IPS-20b (cell line): ENCODE data around the gene EIF5B.
"Not testable (repeated sequence)": the region's sequence is repeated elsewhere in the genome, so short reads cannot be mapped to it uniquely, and the experiment has no call there.

Source experiments
- H3K27ac ChIP-seq: one replicate; pipeline ENCODE4 v1.5.1; 2013; ENCODE audit warnings: low read length
- H3K27me3 ChIP-seq: 2 replicates; pipeline ENCODE4 v1.6.1; 2013; ENCODE audit warnings: mild to moderate bottlenecking, low read length, inconsistent platforms; ENCODE audit not compliant: insufficient read depth
- H3K36me3 ChIP-seq: 2 replicates; pipeline ENCODE4 v1.6.1; 2013; ENCODE audit warnings: low read depth, mild to moderate bottlenecking, inconsistent platforms, low read length, moderate library complexity; ENCODE audit not compliant: insufficient read depth
- H3K4me1 ChIP-seq: 2 replicates; pipeline ENCODE4 v1.6.1; 2013; ENCODE audit warnings: mild to moderate bottlenecking, control low read depth, inconsistent platforms, low read length, moderate library complexity; ENCODE audit not compliant: insufficient read depth
- H3K4me3 ChIP-seq: 2 replicates; pipeline ENCODE4 v1.5.1; 2013; ENCODE audit warnings: mild to moderate bottlenecking, low read length, inconsistent platforms
- H3K9ac ChIP-seq: 2 replicates; pipeline ENCODE4 v1.6.1; 2013; ENCODE audit warnings: low read depth, mild to moderate bottlenecking, inconsistent platforms, low read length, moderate library complexity
- H3K9me3 ChIP-seq: 2 replicates; pipeline ENCODE4 v1.6.1; 2013; ENCODE audit warnings: mild to moderate bottlenecking, low read depth, low read length, inconsistent platforms; ENCODE audit not compliant: insufficient read depth

Gene EIF5B

GRCh38 chr2:99338029-99338585 is 918 bp downstream of the EIF5B start:
- H3K9me3 ChIP-seq, result no peaks in the 10 kb centered on the region
- H3K27ac ChIP-seq, result no peak overlapping the region
- H3K9ac ChIP-seq, result peak overlapping the region; percentile 81
- H3K27me3 ChIP-seq, result no peaks in the 10 kb centered on the region
- peaks cover 4% of the 10 kb centered on the region; the same call in 1 of the 2 replicates for H3K4me1 ChIP-seq
- H3K36me3 ChIP-seq, result peaks cover 4% of the 10 kb centered on the region; the same call in 1 of the 2 replicates
- peak overlapping the region; percentile 98 for H3K4me3 ChIP-seq

GRCh38 chr2:99340669-99341236 is 3.6 kb downstream of the EIF5B start:
- Histone ChIP-seq H3K36me3 (no peaks in the 10 kb centered on the region), H3K4me1 (peaks cover 4% of the 10 kb centered on the region; the same call in 1 of the 2 replicates), H3K4me3 (no peak overlapping the region), H3K9me3 (no peaks in the 10 kb centered on the region), H3K27me3 (no peaks in the 10 kb centered on the region), H3K27ac (no peak overlapping the region), H3K9ac (no peak overlapping the region; the same call in 1 of the 2 replicates)

- Histone ChIP-seq H3K9me3 (no peaks in the 10 kb centered on the region), H3K27ac (no peak overlapping the region), H3K9ac (no peak overlapping the region), H3K4me1 (peaks cover 4% of the 10 kb centered on the region; the same call in 1 of the 2 replicates), H3K27me3 (no peaks in the 10 kb centered on the region), H3K4me3 (no peak overlapping the region), H3K36me3 (no peaks in the 10 kb centered on the region)
Observed at GRCh38 chr2:99342536-99342935, 5.3 kb downstream of the EIF5B start.

GRCh38 chr2:99345446-99345845 is 8.3 kb downstream of the EIF5B start:
- not testable (repeated sequence) for H3K36me3 ChIP-seq, H3K4me3 ChIP-seq, H3K27me3 ChIP-seq, H3K27ac ChIP-seq, H3K9ac ChIP-seq, H3K4me1 ChIP-seq, H3K9me3 ChIP-seq

- Histone ChIP-seq H3K27ac (no peak overlapping the region), H3K9me3 (no peaks in the 10 kb centered on the region), H3K4me3 (no peak overlapping the region), H3K27me3 (no peaks in the 10 kb centered on the region), H3K4me1 (no peaks in the 10 kb centered on the region), H3K9ac (no peak overlapping the region), H3K36me3 (no peaks in the 10 kb centered on the region)
Observed at GRCh38 chr2:99346218-99346617, 9.0 kb downstream of the EIF5B start.

- Histone ChIP-seq H3K36me3 (no peaks in the 10 kb centered on the region), H3K9ac (no peak overlapping the region), H3K27me3 (no peaks in the 10 kb centered on the region), H3K4me1 (no peaks in the 10 kb centered on the region), H3K9me3 (no peaks in the 10 kb centered on the region), H3K4me3 (no peak overlapping the region), H3K27ac (no peak overlapping the region)
Observed at GRCh38 chr2:99348173-99348572, 11.0 kb downstream of the EIF5B start.

GRCh38 chr2:99350194-99350593 is 13.0 kb downstream of the EIF5B start:
- H3K36me3 ChIP-seq, result no peaks in the 10 kb centered on the region
- H3K9ac ChIP-seq, result no peak overlapping the region

GRCh38 chr2:99354070-99354469 is 16.9 kb downstream of the EIF5B start:
- Histone ChIP-seq H3K27me3 (no peaks in the 10 kb centered on the region), H3K9me3 (no peaks in the 10 kb centered on the region), H3K4me3 (no peak overlapping the region), H3K36me3 (no peaks in the 10 kb centered on the region), H3K9ac (no peak overlapping the region), H3K4me1 (peaks cover 4% of the 10 kb centered on the region; the same call in 1 of the 2 replicates), H3K27ac (no peak overlapping the region)

More at GRCh38 chr2:99350194-99350593, 13.0 kb downstream of the EIF5B start:
- Histone ChIP-seq H3K27me3 (no peaks in the 10 kb centered on the region), H3K9me3 (no peaks in the 10 kb centered on the region), H3K4me1 (no peaks in the 10 kb centered on the region), H3K4me3 (no peak overlapping the region), H3K27ac (no peak overlapping the region)

- H3K27ac ChIP-seq, H3K36me3 ChIP-seq, H3K4me1 ChIP-seq, H3K27me3 ChIP-seq, H3K9me3 ChIP-seq, H3K9ac ChIP-seq, H3K4me3 ChIP-seq: not testable (repeated sequence)
Observed at GRCh38 chr2:99354825-99355224, 17.6 kb downstream of the EIF5B start.

GRCh38 chr2:99356853-99357252 is 19.7 kb downstream of the EIF5B start:
- Histone ChIP-seq H3K4me3 (no peak overlapping the region), H3K9me3 (no peaks in the 10 kb centered on the region), H3K4me1 (peaks cover 4% of the 10 kb centered on the region; the same call in 1 of the 2 replicates), H3K27ac (no peak overlapping the region), H3K36me3 (peaks cover 16% of the 10 kb centered on the region), H3K9ac (no peak overlapping the region), H3K27me3 (no peaks in the 10 kb centered on the region)

GRCh38 chr2:99365661-99366060 is 28.5 kb downstream of the EIF5B start:
- Histone ChIP-seq H3K9me3 (no peaks in the 10 kb centered on the region), H3K9ac (no peak overlapping the region), H3K4me1 (no peaks in the 10 kb centered on the region), H3K4me3 (no peak overlapping the region), H3K36me3 (peaks cover 92% of the 10 kb centered on the region), H3K27ac (no peak overlapping the region), H3K27me3 (no peaks in the 10 kb centered on the region)

- H3K9ac ChIP-seq, H3K9me3 ChIP-seq, H3K4me3 ChIP-seq, H3K4me1 ChIP-seq, H3K27ac ChIP-seq, H3K27me3 ChIP-seq: not testable (repeated sequence)
- peaks cover 94% of the 10 kb centered on the region for H3K36me3 ChIP-seq
Observed at GRCh38 chr2:99368854-99369253, 31.7 kb downstream of the EIF5B start.
